Pons (tissue), 1 donor: Measurements from ENCODE around the gene SLC29A3.

ENCODE experiments used
- DNase-seq: peaks from one replicate; pipeline ENCODE4 v3.0.0-alpha.2; 2016; ENCODE audit warnings: low spot score

The SLC29A3 gene

DNA sequence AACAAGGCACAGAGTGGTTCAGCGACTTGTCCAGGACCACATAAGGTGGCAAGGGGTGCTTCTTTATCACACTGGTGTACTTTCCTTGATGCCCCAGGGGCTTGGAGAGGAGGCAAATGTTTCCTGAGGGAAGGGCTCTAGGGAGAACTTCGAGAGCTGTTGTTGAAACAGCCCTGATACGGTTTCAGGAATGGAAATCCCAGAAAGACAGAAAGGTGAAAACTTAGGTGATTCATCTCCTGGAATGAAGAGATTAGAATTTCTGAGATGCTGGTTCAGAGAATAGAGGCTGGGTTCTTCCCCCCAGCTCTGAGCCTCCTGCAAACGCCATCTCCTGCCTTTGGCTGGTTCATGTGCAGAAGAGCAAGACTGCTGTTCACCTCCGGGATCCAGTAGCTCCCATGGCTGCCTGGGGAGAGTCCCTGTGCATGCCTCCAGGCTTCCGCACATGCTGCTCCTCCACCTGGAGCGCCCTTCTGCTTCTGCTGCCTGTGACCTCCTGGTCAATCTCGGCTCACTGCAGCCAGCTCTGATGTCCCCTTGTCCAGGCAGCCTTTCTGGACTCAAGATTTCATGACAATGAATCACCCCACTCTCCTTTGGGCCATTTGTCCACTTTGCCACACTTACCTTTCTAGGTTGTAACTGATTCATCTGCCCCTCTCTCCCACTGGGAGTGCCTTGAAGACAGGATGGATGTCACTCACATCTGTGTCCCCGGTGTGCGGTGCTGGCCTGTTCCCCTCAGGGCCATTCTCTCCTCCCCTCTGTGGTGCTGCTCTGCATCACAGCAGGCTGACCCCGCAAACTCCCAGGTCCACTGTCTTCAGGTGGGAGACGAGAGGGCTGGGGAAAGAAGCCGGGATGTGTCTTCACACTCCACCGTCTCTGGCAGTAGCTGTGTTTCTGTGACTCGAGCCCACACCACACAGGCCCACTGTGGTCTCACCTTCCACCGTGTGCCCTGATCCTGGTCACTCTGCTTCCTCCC is 74.0 kb downstream of the SLC29A3 start:
- no peak for DNase-seq

DNA sequence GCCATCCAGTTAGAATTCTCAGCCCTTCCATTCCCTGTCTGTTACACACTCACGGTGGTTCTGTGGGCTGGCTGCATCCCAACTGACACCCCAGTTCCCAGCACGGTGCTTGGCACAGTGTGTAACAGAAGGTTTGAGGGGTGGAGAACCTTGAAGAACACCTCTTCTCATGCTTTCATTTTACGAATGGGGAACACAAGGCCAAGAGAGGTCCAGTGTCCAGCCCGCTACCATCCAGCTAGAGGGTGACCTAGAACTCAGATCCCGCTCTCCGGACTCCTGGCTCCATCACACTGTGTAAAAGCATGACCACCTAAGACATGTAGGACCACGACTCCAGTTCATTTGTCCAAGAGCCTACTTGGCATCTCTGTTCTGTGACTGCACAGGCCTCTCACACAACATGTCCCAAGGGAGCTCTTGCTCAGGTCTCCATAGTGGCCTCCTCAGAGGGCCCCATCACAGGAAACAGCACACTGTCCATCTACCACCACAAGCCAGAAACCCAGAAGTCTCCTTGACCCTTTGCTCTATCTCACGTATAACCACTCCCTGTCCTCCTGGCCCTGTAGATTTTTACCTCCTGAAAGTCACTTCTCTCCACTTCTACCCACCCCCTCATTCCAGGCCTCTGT is 74.9 kb downstream of the SLC29A3 start:
- no peak for DNase-seq

DNA sequence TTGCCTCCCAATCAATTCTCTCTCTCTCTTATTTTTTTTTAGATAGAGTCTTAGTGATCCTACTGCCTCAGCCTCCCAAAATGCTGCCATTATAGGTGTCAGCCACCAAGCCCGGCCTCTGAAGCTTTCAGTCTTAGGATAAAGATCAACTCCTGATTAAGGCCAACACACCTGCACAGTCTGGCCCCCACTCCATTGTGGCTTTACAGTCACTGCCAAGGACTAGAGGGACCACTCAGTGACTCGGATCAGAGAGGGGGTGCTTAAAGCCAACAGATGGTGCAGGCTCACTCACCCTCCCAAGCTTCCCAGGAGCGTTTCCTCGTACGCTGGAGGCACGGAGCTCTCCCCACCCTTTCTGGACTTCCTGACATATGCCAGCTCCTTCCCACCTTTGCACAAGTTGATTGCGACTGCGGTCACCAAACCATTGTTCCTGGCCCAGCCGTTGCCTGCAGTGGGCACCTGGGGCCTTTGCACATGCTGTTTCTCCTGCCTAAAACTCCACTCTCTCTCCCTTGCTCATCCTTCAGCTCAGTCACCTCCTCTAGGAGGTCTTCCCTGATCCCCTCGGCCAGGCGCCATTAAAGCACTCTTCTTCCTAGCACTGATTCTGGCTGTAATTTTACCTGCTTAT is 76.0 kb downstream of the SLC29A3 start:
- DNase-seq = no peak

DNA sequence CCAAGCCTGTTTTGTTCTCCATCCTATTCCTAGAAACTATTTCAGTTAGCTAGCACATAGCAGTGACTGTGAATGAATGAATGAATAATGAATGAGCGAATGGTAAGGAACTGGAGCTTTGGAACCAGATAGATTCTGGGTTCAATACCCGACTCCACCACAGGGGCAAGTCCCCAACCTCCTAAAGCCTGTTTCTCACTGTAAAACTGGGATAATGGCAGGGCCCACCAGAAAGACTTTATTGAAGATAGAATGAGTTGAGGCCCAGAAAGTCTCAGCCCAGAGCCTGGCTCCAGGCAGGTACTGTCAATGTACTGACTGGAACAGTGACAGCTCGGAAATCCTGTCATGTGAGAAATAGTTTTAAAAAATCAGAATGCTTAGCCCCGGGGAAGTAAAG is 76.6 kb downstream of the SLC29A3 start:
- no peak for DNase-seq

DNA sequence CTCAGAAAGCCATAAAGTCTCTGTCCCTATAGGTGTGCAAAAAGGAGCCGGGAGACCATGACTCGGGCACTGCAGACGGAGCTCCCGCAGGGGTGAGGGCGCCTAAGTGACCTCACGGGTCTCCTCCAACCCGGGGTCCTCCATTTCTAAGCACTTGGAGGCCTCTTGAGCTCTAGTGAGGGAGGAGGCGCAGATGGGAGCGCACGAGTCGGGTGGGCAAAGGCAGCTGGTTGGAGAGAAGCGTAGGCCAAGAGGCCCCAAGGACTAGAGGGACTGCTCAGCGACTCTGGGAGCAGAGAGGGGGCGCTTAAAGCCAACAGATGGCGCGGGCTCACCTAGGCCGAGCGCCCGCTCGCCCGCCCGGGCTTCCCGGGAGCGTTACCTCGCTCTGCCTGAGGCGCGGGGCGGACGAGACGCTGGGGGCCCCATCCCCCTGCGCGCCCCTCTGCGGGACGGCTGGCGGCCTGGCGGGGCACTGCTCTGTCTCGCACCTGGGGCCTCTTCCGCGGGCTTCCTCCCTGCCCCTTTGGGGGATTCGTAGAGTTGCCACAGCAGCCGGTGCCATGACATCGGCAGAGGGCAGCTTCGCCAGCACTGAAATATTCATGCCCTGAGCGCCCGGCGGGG is 77.1 kb downstream of the SLC29A3 start:
- DNase-seq = peak; percentile 46

DNA sequence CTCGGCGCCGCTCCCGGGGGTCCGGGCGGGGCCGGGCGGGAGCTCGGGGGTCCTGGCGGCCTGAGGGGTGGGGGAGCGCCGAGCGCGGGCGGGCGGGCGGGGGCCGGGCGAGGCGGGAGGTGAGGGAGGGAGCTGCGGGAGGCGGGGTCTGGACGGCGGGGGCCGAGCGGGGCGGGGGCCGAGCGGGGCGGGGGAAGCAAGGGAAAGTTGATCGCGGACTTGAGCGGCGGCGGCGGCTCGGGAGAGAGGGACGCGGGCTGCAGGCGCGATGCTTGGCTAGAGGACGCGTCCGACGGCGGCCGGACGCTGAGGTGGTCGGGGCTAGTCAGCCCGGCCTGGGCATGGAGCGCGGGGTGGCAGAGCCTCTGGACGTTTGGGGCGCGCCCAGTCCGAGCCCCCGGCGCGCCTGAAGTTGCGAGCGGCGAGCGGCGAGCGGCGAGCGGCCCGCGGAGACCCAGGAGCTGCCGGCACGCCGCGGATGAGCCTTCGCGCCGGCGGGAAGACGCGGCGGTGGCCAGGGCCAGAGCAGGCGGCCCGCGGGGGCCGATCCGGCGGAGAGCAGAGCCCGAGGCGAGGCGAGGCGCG is 77.7 kb downstream of the SLC29A3 start, which contains the start of gene CDH23:
CDH23 (plus strand) TSS at position 210 of the 585 bp plus-strand sequence. CDS start 42,912 bp downstream, outside the sequence.
- DNase-seq = no peak

DNA sequence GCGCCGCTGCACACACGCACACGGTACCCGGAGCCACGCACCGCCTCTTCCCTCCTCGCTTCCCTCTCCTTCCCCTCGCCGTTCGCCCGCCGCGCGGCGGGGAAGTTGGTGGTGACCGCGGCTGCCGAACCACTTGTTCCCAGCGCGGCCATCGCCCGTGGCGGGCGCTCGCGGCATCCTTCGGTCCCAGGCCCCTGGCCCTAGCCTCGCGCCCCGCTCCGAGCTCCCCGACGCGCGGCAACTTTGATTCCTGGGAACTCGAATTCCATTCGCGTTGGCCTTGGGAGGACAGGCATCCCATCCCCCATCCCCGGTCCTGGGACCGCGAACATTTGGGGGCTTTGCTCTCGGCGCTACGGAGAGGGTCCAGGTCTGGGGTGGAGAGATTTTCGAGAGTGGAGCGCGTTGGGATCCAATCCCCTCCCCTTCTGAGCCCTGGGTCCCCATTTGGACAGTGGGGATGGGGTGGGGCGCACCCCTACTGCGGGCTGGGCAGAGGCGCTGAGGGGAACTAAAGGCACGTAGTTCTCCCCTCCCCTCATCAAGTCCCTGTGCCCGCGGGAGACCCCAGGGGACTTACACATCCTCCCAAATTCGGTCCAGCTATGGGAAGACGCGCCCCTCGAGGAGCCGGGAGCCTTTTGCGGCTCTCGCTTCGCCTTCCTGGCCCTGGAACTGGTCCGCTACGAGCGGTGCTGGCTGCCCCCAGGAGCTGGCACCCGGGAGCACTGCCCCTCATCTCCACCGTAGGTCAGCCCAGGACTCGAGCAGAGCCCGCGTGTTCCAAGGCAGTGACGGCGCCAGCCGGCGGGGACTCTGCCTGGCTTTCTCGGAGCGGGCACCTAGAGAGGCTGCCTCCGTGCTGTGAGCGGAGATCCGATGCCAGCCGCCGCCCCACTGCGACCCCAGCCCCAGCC is 78.5 kb downstream of the SLC29A3 start:
- DNase-seq = no peak

DNA sequence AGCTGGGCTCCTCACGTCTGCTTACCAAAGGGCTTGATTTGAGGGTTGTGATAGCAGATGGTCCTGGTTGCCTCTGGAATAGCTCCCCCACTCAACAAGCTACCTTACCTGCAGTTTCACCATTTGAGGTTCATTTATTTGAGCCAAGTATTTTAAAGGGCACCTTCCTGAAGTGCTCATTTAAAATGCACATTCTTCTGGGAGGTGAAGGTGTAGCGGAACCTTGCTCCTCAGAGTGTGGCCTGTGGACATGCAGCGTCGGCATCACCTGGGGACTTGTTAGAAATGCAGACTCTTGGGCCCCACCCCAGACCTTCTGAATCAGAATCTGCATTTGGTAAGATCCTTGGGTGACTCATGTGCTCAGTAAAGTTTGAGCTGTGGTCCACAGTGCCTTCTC is 79.9 kb downstream of the SLC29A3 start:
- DNase-seq = no peak

DNA sequence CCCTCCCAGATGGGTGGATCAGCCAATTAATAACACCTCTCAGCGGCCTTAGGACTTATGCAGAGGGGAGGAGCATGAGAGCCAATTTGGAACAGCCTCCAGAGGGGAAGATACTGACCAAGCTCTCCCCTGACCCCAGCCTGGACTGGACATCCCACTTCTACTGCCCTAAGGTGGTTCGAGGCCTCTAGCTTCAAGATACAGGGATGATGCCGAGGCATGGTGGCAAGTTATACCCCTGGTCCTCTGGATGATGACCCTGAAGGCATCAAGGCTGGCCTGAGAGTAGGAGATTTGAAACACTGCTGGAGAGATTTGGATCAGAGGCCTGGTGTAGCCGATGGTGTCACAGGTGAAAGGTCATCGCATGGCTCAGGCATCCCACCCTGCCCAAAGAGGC is 80.9 kb downstream of the SLC29A3 start:
- DNase-seq = no peak

DNA sequence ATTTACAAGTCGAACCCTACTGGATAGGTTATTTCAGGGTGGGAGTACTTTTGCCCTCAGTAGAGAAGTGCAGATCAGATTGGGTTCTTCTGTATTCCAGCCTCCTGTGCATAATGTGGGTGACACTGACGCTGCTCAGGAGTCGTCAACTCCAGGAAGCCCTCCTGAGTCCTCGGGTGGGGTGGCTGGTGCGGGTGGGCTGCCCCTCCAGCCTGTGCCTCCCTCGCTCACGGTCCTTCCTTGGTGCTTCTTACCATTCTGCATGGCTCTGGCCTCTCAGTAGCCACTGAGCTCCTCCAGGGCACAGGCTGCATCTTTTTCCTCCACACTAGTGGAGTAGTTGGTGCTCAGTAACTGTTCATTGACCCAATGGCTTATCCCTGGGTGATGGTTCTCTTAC is 82.0 kb downstream of the SLC29A3 start:
- no peak for DNase-seq

DNA sequence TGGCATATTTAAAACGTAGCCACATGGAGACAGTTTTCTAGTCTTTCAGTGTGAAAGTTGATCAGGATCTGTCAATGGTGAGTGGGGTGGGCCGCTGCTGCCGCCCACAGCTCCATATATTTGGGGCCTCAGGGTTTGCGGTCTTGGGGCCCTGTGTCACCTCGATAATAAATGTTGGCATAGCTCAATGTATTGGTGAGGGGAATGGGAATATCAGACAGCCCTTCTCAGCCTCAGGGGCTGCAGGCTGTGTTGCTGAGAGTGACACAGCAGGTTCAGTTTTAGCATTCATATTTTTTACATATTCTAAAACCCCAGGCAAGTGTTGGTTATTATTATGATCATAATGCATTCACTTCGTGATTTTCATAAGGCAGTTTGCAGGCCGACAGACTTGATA is 82.9 kb downstream of the SLC29A3 start:
- DNase-seq = no peak

DNA sequence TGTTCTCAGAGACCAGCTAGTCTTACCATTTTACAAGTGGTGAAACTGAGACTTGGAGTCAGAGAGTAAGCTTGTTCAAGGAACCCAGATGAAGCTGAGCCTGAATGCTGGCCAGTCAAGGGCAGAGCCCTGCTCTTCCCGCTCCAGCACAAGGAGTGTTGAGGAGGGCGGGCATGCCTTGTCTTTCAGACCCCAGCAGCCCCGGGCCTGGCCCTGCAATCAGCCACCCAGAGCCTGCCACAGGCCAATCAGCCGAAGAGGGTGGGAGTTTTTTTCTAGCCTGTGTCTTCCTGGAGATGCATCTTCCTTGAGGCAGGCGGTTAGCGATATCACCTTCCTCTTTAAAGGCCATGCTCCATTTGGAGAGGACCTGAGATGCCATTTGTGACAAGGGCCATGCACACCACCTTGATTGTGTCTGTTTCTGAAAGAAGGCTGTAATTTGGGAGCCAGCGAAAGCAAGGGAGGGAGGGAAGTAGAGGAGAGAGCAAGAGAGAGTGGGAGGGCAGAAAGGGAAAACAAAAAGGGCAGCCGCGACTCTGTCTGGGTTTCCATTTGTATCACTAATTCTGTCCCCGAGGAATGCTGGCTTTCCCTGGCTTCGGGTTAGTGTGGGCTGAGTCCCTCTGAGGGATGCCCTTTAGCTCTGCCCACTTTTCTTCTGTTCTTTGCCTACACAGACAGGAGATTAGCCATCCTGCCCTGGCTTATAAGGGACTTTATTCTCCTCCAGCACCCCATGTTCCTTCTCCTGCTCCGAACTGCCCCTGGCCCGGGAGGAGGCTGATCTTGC is 85.6 kb downstream of the SLC29A3 start:
- no peak for DNase-seq

DNA sequence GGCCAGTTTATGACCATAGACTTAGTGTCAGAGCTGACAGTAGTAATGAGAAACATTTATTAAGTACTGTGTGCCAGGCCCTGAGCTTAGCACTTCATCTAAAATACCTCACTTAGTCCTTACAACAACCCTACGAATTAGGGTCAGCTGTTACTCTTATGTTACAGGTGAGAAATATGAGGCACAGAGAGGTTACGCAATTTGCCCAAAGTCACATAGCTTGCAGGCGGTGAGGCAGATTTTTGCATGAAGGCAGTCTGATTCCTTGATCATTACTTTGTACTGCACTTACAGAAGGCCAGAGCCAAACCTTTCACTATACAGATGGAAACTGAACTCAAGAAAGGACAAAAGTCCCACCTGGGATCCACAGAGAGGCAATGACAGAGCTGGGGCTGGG is 87.8 kb downstream of the SLC29A3 start:
- DNase-seq = no peak

DNA sequence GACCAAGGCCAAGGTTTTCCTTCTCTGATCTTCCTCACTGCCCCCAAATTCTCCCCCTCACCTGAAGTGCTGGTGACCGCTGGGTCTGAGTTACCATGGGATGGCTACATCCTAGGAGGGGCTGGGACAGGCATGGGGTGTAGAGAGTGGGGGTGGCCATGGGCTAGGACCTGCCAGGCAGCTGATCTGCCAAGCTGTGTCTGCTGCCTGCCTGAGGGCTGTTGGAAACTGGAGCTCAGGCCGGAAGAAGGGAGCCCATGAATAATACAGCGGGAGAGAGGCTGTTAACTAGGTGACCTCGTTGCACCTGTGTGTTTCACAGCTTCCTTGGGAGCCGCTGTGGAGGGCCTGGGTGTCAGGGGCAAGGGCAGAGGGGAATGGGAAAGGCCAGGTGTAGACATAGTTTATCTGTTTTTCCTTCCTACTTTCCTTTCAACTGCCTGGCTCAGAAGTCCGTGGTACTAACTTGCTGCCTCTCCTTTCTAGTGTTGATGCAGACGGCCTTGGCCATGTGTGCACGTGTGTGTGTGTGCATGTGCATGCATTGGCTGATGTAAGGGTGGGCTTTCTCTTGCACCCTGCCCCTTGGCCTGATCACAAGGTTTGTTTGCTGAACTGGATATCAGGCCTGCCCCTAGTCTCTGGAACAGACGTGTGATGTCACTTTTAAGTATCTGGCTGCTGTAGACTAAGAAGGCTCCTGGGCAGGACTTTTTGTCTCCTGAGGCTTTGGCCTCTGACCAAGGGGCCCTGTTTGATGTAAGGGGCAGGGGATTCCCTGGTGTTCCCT is 89.6 kb downstream of the SLC29A3 start:
- no peak for DNase-seq

DNA sequence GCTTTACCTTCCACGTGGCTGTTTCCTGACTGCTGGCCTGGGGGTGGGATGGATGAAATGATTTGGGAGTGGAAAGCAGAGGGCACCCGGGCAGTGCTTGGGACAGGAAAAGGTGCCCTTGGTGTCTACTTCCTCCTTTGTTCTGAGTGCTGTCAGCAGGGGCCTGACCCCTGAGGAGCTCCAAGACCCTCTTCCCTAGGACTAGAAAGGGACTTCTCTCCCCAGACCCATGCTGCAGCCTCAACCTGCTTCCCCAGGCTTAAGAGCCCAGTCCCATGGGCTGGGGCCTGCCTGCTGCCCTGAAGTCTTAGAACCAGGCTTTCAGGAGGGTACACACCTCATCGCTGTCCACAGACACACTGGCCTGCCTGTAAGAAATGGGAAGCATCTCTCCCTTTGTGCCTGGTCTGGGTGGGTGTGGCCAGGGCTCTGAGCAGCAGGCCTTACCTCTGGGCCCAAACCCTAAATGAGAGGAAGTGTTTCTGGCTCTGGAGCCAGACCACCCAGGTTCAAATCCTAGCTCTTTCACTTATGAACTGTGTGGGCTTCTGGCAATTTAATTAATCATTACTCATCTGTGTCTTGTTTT is 90.6 kb downstream of the SLC29A3 start:
- DNase-seq = no peak
